ENCODE measurements around the gene CREB5.

GRCh38 chr7:28748933-28749584 lies 336.7 kb downstream of the CREB5 start:
- no peak for TF ChIP-seq CTCF (IDR thresholded peaks at IDR 0.05; ENCODE audit: poor library complexity, severe bottlenecking)
- no peak for TF ChIP-seq EP300 (conservative IDR thresholded peaks at IDR 0.05; ENCODE audit: poor library complexity, severe bottlenecking)
- TF ChIP-seq REST (IDR thresholded peaks at IDR 0.05; ENCODE audit: borderline replicate concordance), result no peak
- TF ChIP-seq POLR2AphosphoS5 (IDR thresholded peaks at IDR 0.05), result no peak
- no peak for TF ChIP-seq SMC3 (conservative IDR thresholded peaks at IDR 0.05; ENCODE audit: poor library complexity)
